Hippocampal formation (tissue), 2 donors: ENCODE results near the gene SCT.
A peak's percentile ranks its signal among the peaks of the same experiment; 100 is the strongest.

Experiments used
- DNase-seq, 2 donors: peaks; one replicate each; lab custom pipeline; 2025; lab: John Stamatoyannopoulos, UW

Gene SCT

GRCh38 chr11:610146-610801, 16.7 kb downstream of the SCT start:
- no peak for DNase-seq

- DNase-seq: no peak
Observed at GRCh38 chr11:609341-609811, 17.6 kb downstream of the SCT start.

- DNase-seq: no peak
Observed at GRCh38 chr11:608791-609251, 18.2 kb downstream of the SCT start.

- DNase-seq: no peak
Observed at GRCh38 chr11:607971-608659, 18.9 kb downstream of the SCT start.

- no peak for DNase-seq
Observed at GRCh38 chr11:607020-607780, 19.8 kb downstream of the SCT start.

- peak in 1 of 2 donors; percentile 15 for DNase-seq
Observed at GRCh38 chr11:606245-606644, 20.7 kb downstream of the SCT start.

- DNase-seq: no peak
Observed at GRCh38 chr11:605286-606129, 21.5 kb downstream of the SCT start.

GRCh38 chr11:603154-603553, 23.8 kb downstream of the SCT start:
- DNase-seq: no peak

- no peak for DNase-seq
Observed at GRCh38 chr11:601573-602245, 25.3 kb downstream of the SCT start.

GRCh38 chr11:598005-598680, 28.8 kb downstream of the SCT start:
- DNase-seq: no peak

- DNase-seq: no peak
Observed at GRCh38 chr11:597166-597725, 29.7 kb downstream of the SCT start.

- no peak for DNase-seq
Observed at GRCh38 chr11:596374-596773, 30.6 kb downstream of the SCT start.

GRCh38 chr11:595400-595799, 31.6 kb downstream of the SCT start:
- DNase-seq: no peak

GRCh38 chr11:593347-593746, 33.6 kb downstream of the SCT start:
- no peak for DNase-seq

- no peak for DNase-seq
Observed at GRCh38 chr11:592918-593317, 34.1 kb downstream of the SCT start.

- DNase-seq: no peak
Observed at GRCh38 chr11:592501-592900, 34.5 kb downstream of the SCT start.

GRCh38 chr11:590997-591396, 36.0 kb downstream of the SCT start:
- DNase-seq: no peak

- no peak for DNase-seq
Observed at GRCh38 chr11:589798-590197, 37.2 kb downstream of the SCT start.

GRCh38 chr11:587978-588380, 39.0 kb downstream of the SCT start:
- no peak for DNase-seq

- no peak for DNase-seq
Observed at GRCh38 chr11:587546-587945, 39.4 kb downstream of the SCT start.
